T-helper 9 cell (primary cell): Measurements from ENCODE around the gene IPO5.

Experiments used
- DNase-seq: peaks from one replicate; pipeline ENCODE4 v3.0.0-alpha.2; 2020

Gene IPO5

DNA sequence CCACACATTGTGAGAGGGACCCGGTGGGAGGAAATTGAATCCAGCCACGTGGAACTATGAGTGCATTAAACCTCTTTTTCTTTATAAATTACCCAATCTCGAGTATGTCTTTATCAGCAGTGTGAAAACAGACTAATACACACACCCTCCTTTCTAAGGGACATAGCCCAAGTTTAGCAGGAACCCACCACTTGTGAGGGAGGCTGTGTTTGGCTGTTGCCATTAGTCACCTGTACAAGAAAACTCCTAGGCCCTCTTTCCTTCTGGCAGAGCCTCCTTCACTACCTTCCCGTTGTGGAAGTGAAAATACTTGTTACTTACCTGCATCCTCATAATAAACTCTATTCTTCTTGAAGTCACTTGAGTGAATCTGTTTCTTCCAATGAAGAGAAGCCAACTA is 113.2 kb downstream of the IPO5 start:
- no peak for DNase-seq

DNA sequence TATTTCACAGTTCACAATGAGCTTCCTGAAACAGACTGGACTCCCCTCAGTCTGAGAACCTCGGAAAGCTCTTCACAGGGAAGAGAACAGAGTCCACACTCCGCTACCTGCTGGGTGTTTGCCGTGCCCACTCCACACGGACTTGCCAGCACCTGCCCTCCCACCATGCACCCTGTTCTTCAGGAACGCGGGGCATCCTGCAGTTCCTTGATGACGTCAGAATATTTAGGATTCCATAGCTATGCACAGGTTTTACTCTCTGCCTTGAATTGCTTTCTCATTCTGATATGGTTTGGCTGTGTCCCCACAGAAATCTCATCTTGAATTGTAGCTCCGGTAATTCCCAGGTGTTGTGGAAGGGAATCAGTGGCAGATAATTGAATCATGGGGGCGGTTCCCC is 115.0 kb downstream of the IPO5 start:
- no peak for DNase-seq

DNA sequence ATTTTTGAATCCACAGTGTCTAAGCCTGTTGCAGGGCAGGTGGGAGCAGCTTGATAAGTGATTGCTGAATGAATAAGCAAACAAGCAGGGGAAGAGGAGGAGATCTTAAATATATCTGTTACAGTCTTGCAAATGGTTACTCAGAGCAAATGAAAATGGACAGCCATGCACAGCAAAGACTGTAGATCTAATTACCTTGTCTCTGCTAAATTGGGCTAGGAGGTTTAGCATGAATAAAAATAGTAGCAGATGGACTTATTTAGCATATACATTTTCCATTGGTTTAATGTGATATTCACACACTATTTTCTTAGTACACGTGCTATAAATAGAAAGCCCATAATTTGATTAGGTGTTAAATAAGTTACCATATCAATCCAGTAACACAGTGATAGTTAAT is 116.5 kb downstream of the IPO5 start:
- no peak for DNase-seq

DNA sequence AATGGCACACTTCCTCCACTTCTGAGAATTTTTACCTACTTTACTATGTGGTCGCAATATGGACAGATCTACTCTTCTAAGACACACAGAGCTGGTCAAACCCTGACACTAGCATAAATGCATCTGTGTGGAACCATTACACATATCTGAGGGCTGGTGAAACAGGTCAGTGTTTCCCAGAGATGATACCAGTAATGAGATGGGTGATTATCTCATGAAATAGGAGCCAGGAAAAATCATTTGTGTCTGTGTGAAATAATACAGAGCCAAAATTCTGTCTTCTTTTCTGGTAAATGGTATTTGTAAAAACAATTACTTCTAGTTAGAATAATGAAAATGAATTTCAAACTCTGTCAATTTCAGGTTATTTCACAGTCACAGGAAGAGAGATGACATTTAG is 117.8 kb downstream of the IPO5 start:
- DNase-seq = no peak

DNA sequence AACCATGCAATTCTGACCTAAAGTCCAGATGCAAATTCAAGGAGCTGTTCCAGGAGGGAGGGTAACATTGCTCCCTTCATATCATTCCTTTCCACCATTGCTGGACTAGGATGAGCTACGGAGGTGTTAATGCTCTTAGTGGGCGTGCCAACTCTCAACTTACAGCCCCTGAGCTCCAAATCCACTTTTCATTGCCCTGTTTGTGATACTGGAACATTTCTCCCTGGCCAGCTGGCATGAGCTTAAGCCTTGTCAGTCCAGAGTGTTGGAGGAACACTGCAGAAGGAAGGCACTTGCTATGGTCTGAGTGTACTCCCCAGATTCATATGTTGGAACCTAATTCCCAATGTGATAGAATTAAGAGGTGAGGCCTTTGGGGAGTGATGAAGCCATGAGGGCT is 119.0 kb downstream of the IPO5 start:
- no peak for DNase-seq
